Gastroesophageal sphincter (tissue), 3 donors: ENCODE measurements around the gene SLC16A12.
"Not testable (repeated sequence)": the region's sequence is repeated elsewhere in the genome, so short reads cannot be mapped to it uniquely, and the experiment has no call there.

ENCODE experiments used
- CTCF ChIP-seq, 4 experiments: fragments of 200-600 bp in 2 of 4; fragments of 450-650 bp in 2 of 4; sonication (generic) in 1 of 4; IDR thresholded peaks; one replicate each; pipeline ENCODE4 v1.5.1; 2017 to 2019; ENCODE audit warnings: antibody characterized with exemption in 4 of 4, mild to moderate bottlenecking in 2 of 4, moderate library complexity in 2 of 4
- POLR2A ChIP-seq, 2 donors: fragments of 450-650 bp; IDR thresholded peaks; one replicate each; pipeline ENCODE4 v1.6.1; 2017; ENCODE audit warnings: antibody characterized with exemption in 2 of 2, mild to moderate bottlenecking in 2 of 2, moderate library complexity in 1 of 2
- POLR2AphosphoS5 ChIP-seq: sonication (generic); formaldehyde crosslinking; IDR thresholded peaks from one replicate; pipeline ENCODE4 v1.6.1; 2017; ENCODE audit warnings: antibody characterized with exemption

- not testable (repeated sequence) for TF ChIP-seq CTCF (IDR thresholded peaks at IDR 0.05); POLR2AphosphoS5; POLR2A (IDR thresholded peaks at IDR 0.05)
Measured at GRCh38 chr10:89410551-89410950, 124.8 kb downstream of the SLC16A12 start.
